NCI-H146 treated with DMSO at 0.1 percent for 48 hours (cell line): ENCODE results near the gene GMDS.

ENCODE experiments used
- DNase-seq: peaks from one replicate; lab custom pipeline; 2025; ENCODE audit not compliant: unreplicated experiment; lab: John Stamatoyannopoulos, UW

The GMDS gene

GRCh38 chr6:2007165-2007564 lies 238.2 kb downstream of the GMDS start:
- DNase-seq, result no peak

GRCh38 chr6:2004888-2005287 lies 240.5 kb downstream of the GMDS start:
- DNase-seq, result no peak

GRCh38 chr6:2000962-2001361 lies 244.4 kb downstream of the GMDS start:
- no peak for DNase-seq

GRCh38 chr6:1997702-1998101 lies 247.7 kb downstream of the GMDS start:
- no peak for DNase-seq

- DNase-seq, result no peak
These were observed 249.8 kb downstream of the GMDS start for GRCh38 chr6:1995636-1996035.

GRCh38 chr6:1993042-1993441 lies 252.4 kb downstream of the GMDS start:
- no peak for DNase-seq

- no peak for DNase-seq
These were observed 254.0 kb downstream of the GMDS start for GRCh38 chr6:1991332-1991878.

GRCh38 chr6:1988843-1989242 lies 256.6 kb downstream of the GMDS start:
- no peak for DNase-seq

GRCh38 chr6:1987640-1988039 lies 257.8 kb downstream of the GMDS start:
- no peak for DNase-seq

GRCh38 chr6:1986454-1987243 lies 258.8 kb downstream of the GMDS start:
- DNase-seq, result no peak

GRCh38 chr6:1984346-1984994 lies 260.9 kb downstream of the GMDS start:
- DNase-seq, result no peak

- no peak for DNase-seq
These were observed 261.6 kb downstream of the GMDS start for GRCh38 chr6:1983850-1984249.

GRCh38 chr6:1972962-1973361 lies 272.4 kb downstream of the GMDS start:
- no peak for DNase-seq

- DNase-seq, result peak; percentile 58
These were observed 273.8 kb downstream of the GMDS start for GRCh38 chr6:1971612-1972011.

- no peak for DNase-seq
These were observed 275.2 kb downstream of the GMDS start for GRCh38 chr6:1970151-1970561.

- no peak for DNase-seq
These were observed 278.7 kb downstream of the GMDS start for GRCh38 chr6:1966713-1967112.

- no peak for DNase-seq
These were observed 279.7 kb downstream of the GMDS start for GRCh38 chr6:1965596-1966224.

- DNase-seq, result no peak
These were observed 281.8 kb downstream of the GMDS start for GRCh38 chr6:1963596-1963995.

GRCh38 chr6:1962201-1962600 lies 283.2 kb downstream of the GMDS start:
- no peak for DNase-seq

GRCh38 chr6:1960486-1961142 lies 284.8 kb downstream of the GMDS start:
- no peak for DNase-seq

- no peak for DNase-seq
These were observed 287.1 kb downstream of the GMDS start for GRCh38 chr6:1958257-1958656.
